Memory B cell (primary cell): ENCODE measurements around the gene SZRD1.

Experiments
- ATAC-seq: fragments of 150-1000 bp; cut with Tn5 transposase; 2 replicates; pipeline ENCODE4 v1.10.0; 2021; ENCODE audit warnings: low read depth, mild to moderate bottlenecking, moderate library complexity
- DNase-seq, 2 donors: peaks; one replicate each; pipeline ENCODE4 v3.0.0; 2022; ENCODE audit warnings: low spot score in 2 of 2
- H3K27ac Mint-ChIP-seq: one replicate; pipeline ENCODE4 v1.8.0; 2022; ENCODE audit warnings: mild to moderate bottlenecking, moderate library complexity, mixed read lengths
- H3K27me3 Mint-ChIP-seq: one replicate; pipeline ENCODE4 v1.8.0; 2022; ENCODE audit warnings: mixed read lengths
- H3K36me3 Mint-ChIP-seq: one replicate; pipeline ENCODE4 v1.8.0; 2022; ENCODE audit warnings: mild to moderate bottlenecking, mixed read lengths
- H3K4me1 Mint-ChIP-seq: one replicate; pipeline ENCODE4 v1.8.0; 2022; ENCODE audit warnings: mixed read lengths
- H3K4me3 Mint-ChIP-seq: one replicate; pipeline ENCODE4 v1.8.0; 2022; ENCODE audit warnings: mild to moderate bottlenecking, moderate library complexity, mixed read lengths
- H3K9me3 Mint-ChIP-seq: one replicate; pipeline ENCODE4 v1.8.0; 2022; ENCODE audit warnings: mixed read lengths

SZRD1 gene

DNA sequence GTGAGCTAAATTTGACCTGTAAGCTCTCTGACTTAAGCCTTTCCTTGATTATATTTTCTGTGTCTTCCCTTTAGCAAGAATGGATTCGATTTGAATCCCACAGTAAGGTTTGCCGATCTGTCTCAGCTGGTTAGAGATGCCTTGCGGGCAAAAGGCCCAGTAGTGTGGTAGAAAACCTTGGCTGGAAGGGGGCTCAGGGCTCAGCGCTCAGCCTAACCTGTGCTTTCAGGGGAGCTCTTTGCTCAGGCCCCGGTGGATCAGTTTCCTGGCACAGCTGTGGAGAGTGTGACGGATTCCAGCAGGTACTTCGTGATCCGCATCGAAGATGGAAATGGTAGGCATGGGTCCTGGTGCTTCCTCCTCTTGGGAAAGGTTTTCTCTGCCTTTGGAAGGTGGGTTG, 80.6 kb downstream of the SZRD1 start:
- peaks cover 31% of the 10 kb centered on the region for H3K36me3 Mint-ChIP-seq
- peak overlapping the region; percentile 56 for H3K27ac Mint-ChIP-seq
- ATAC-seq (no peak), DNase-seq (no peak)
- H3K4me3 Mint-ChIP-seq, result no peak overlapping the region
- no peaks in the 10 kb centered on the region for H3K9me3 Mint-ChIP-seq
- H3K4me1 Mint-ChIP-seq, result peaks cover 22% of the 10 kb centered on the region
- no peaks in the 10 kb centered on the region for H3K27me3 Mint-ChIP-seq
